NCI-H2227 (cell line): ENCODE results near the gene C11orf98.
A peak's percentile ranks its signal among the peaks of the same experiment; 100 is the strongest.
"Not testable (repeated sequence)": the region's sequence is repeated elsewhere in the genome, so short reads cannot be mapped to it uniquely, and the experiment has no call there.

Source experiments
- DNase-seq: peaks from one replicate; lab custom pipeline; 2025; ENCODE audit not compliant: unreplicated experiment; lab: John Stamatoyannopoulos, UW

Gene C11orf98

GRCh38 chr11:62665075-62665598, at the start of gene C11orf98, which contains the start of gene CSKMT:
Gene C11orf98, minus strand, starts transcription at chr11:62665210. Its CDS starts 41 bp downstream, at chr11:62665169.
Gene CSKMT, plus strand, starts transcription at chr11:62665312. Its CDS starts 568 bp downstream, at chr11:62665880.
- peak; percentile 97 for DNase-seq

GRCh38 chr11:62713343-62713742, 48.3 kb upstream of the C11orf98 start:
- no peak for DNase-seq

DNA sequence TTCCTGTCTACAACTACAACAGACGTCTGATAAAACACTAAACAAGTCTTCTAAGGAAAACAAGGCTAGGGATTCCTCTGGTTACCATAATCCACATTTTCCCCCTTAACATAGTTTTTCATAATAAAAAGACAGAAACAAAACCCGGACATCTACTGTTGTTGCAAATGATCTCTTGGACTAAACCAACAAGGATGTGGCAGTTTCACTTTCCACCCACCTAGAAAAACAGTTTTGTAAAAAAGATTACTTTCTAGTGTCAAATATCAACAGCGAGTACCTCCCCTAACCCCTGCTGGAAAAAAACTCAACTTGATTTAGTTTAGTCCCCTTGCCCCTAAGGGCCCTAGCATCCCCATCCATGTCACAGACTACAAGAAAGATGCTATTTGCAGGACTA, 47.9 kb upstream of the C11orf98 start:
- DNase-seq = no peak

DNA sequence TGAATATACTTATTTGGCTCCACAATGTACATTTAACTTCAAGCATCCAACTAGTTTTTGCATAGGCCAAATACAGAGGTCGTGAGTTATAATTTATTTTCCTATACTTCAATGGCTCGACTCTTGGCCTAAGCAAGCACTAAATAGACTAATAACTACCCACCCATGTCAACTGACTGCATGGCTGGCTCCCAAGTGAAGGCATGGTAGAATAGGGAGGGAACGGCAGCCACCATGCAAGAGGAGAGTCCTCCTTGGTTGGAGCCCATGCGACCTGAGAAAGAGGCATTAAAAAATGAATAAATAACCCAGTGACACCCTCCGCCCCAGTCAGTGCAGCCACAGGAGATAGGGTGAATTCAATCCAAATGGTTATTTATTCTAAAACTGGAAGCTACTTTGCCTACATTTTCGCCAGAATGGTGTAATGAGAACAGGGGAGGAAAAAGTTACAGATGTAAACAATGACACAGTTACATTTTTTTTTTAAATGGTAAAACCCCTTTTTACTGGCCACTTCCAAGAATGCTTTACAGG, 47.3 kb upstream of the C11orf98 start:
- DNase-seq = no peak

DNA sequence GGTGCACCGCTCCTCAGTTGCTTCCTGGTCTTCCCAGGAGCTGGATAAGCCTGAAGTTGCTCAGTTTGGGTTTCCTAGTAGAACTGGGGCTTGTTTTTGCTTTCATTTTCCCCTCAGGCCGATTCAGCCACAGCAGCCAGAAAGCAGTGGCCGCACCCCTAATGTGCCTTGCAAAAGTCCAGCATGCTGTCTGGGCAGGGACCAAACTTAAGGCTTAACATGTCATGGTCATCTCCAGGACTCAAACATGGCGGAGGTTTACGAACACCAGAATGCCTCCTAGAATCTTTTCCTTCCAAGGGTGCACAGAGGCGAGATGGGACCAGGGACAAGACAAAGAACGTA, 45.0 kb upstream of the C11orf98 start:
- no peak for DNase-seq

DNA sequence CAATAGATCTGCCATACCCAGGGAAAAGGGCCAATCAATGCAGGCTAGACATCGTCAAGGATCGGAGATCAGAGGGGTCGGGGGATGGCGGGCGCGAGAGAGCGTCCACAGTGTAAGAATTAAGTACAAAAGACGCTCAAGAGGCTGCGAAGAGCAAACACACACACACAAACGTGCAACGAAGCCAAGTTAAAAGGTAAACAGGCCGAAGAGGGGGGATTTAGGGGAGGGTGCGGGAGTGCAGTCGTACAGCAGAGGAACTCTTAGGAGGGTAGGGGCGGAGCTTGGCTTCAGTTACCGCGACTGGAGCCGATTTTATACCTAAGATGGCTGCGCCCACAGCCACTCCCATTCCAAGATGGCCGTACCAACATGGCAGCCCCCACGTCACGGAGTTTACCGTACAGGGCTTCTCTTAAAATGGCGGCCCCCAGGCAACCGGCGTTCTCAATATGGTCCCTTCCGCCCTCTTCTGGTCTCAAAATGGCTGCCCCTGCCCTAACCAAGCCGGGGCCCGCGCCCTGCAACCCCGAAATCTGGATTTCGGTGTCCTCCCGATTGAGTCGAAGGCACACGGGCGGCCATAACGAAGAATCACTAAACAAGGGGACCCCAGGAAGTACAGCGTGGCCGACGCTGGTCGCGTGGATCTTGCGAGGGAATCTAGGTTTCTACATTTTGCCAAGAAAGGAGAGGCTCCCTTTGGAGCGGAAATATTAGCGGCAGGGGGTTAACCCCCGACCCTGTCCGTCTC, 44.4 kb upstream of the C11orf98 start:
- DNase-seq = peak; percentile 99

DNA sequence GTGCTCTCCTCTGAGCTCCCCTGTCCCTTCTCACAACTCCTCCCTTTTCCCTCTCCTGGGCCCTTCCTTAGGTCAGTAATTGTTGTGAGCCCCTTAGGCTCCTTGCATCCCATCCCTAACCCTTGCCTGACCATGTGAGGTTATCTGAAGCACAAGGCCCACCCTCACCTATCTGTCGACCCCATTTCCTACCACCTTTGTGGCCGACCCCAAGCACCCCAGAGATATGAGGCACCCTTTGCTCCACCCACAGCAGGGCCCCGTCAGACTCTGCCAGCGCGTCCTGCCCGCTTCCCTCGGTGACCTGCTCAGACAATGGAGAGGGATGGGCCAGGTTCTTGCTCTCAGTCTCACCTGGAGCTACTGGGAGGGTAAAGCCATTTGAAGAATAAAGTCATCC, 43.8 kb upstream of the C11orf98 start:
- DNase-seq = no peak

- DNase-seq = peak; percentile 27
Measured at GRCh38 chr11:62708392-62708791, 43.4 kb upstream of the C11orf98 start.

GRCh38 chr11:62707277-62707861, 42.4 kb upstream of the C11orf98 start, which contains the start of the genes BSCL2 and GNG3:
Gene BSCL2, minus strand, starts transcription at chr11:62707424. Its CDS starts 229 bp downstream, at chr11:62707195.
Gene GNG3, plus strand, starts transcription at chr11:62707676. Its CDS starts 620 bp downstream, at chr11:62708296.
- DNase-seq = peak; percentile 98

GRCh38 chr11:62706850-62707247, 41.8 kb upstream of the C11orf98 start:
- DNase-seq = no peak

GRCh38 chr11:62705880-62706849, 41.2 kb upstream of the C11orf98 start:
- peak; percentile 98 for DNase-seq

DNA sequence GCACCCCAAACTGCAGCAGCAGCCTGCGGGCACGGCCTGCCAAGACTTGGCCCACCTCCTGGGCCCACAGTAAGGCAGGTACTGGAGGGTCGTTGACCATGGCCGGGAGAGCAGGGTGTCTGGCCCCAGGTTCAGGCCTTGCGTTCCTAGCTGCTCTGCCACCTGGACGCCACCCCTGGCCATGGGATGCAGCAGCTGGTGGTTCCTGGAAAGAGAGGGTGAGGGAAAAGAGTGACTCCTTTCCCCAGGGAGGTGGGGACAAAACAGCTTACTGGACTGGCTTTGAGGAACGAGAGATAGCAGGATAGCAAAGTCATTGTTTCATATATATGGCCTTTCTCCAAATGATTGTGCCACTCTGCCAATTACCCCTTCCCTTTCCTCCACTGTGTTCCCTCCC, 40.4 kb upstream of the C11orf98 start:
- DNase-seq = peak; percentile 33

GRCh38 chr11:62703921-62704320, 38.9 kb upstream of the C11orf98 start:
- not testable (repeated sequence) for DNase-seq

GRCh38 chr11:62702246-62702645, 37.2 kb upstream of the C11orf98 start:
- DNase-seq = no peak

DNA sequence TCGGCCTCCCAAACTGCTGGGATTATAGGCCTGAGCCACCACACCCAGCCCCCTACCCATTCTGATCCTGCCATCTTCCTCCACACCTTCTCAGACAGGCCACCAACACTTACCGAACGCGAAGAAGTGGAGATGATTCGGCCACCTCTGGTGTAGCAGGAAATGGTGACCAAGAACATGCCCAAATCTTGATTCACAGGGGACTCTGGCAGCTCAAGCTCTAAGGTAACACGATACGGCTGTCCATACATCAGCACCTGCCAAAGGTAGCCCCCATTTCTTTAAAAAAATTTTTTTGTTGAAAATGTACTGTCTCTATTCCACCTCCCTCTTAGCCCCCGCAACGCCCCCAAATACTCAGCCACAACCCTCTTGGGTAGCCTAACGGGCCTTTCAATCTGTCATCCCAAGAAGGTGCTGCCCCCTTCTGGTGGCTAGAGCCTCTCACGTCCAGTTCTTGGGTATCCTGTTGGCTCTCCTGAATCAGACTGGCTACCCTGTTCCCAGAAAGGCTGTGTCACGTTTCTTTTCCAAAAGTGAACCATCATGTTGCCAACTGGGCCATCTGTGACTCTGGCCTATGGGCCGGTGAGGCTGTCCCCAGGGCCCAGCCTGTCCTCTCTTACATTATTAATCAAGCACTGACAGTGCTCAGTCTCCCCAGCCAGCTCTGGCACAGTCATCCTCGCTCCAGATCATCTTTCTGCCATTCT, 29.6 kb upstream of the C11orf98 start:
- peak; percentile 79 for DNase-seq

DNA sequence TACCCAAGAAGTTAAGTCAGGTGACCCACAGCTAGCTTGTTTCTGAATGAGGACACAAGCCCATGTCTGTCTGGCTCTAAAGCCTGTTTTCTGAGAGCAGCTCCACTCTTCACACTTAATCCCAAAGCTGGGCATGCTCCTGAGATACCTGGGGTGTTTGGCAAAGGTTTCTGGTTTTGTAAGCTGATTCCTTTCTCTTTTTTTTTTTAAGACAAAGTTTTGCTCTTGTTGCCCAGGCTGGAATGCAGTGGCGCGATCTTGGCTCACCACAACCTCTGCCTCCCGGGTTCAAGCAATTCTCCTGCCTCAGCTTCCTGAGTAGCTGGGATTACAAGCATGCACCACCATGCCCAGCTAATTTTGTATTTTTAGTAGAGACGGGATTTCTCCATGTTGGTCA, 28.6 kb upstream of the C11orf98 start:
- DNase-seq = not testable (repeated sequence)

- DNase-seq = peak; percentile 20
Measured at GRCh38 chr11:62689421-62690183, 24.6 kb upstream of the C11orf98 start, which contains the start of gene LRRN4CL. Gene LRRN4CL, minus strand, starts transcription at chr11:62689530. Its CDS starts 1,022 bp downstream, at chr11:62688508.

DNA sequence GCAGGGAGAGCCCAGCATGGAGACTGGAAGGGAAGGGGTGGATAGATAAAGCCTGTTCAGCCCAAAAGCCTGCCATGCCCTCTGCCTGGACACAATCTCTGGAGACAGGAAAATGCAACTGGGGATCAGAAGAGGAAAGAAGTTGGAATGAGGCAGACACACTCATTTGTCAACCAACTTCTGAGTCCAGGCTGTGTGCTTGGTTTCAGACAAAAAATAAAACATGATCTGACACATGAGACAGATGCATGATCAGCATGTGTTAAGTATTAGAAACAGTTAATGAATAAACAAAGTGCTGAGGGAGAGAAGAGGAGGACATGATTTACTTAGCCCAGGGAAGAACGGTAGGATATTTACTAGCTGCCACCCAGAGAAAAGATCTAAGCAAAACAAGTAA, 23.5 kb upstream of the C11orf98 start:
- no peak for DNase-seq
